Measurements from ENCODE around the gene CLCF1. TPM values are rescaled to one million over a fixed set of nuclear protein-coding genes. Genes with fewer than 3 reads are reported as not detected.
A peak's percentile ranks its signal among the peaks of the same experiment; 100 is the strongest.

Gene CLCF1
- total RNA-seq, 1 donor from 2014 or later: 0.51 TPM

- ATAC-seq: no peak
- DNase-seq (ENCODE audit: missing footprints): no peak
- intact Hi-C loops (cut with DNase I): no loop called here
Observed at GRCh38 chr11:67397986-67398660, 24.7 kb upstream of the CLCF1 start.

DNA sequence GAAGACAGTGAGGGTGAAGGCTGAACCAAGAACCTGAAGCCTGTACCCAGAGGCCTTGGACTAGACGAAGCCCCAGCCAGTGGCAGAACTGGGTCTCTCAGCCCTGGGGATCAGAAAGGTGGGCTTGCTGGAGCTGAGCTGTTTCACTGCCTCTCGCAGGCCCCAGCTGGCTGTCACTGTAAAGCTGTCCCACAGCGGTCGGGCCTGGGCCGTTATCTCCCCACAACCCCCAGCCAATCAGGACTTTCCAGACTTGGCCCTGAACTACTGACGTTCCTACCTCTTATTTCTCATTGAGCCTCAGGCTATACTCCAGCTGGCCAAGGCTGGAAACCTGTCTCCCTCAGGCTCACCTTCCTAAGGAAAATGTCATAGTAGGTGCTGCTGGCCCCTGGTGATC, 24.1 kb upstream of the CLCF1 start:
- DNase-seq (ENCODE audit: missing footprints) (no peak), ATAC-seq (no peak)
- intact Hi-C loops (cut with DNase I): no loop called here

DNA sequence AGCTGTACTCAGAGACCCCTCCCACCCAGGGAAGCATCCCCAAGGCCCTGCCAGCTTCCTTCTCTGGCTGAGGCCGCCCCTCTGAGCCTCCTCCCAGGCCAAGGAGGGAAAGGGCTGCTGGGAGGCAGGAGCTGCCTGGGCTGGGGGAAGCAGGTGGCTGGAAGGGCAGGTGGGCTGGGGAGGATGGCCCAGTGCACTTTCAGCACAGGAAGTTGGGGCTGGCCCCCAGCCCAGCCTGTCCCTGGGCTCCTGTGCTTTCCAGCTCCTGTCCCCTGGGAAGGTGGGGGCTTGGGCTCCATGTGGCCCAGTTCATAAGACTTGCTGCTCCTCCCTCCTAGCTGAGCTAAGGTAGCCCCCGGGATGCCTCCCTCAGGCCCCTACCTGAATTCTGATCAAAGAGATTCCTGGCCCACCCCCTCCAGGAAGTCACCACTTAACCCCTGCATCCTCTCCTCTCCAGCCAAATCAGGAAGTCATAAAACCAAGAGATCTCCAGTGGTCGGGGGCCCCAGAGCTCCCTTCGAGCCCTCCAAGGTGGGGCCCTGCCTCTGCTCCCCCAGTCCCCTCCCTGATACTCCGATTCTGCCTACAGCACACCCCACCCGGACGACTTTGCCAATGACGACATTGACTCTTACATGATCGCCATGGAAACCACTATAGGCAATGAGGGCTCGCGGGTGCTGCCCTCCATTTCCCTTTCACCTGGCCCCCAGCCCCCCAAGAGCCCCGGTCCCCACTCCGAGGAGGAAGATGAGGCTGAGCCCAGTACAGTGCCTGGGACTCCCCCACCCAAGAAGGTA, 23.4 kb upstream of the CLCF1 start:
- intact Hi-C loops (cut with DNase I): no loop called here
- ATAC-seq (no peak), DNase-seq (ENCODE audit: missing footprints) (no peak)

- ATAC-seq: no peak
- intact Hi-C loops (cut with DNase I): no loop called here
- DNase-seq (ENCODE audit: missing footprints): no peak
Observed at GRCh38 chr11:67396259-67396581, 22.8 kb upstream of the CLCF1 start.

DNA sequence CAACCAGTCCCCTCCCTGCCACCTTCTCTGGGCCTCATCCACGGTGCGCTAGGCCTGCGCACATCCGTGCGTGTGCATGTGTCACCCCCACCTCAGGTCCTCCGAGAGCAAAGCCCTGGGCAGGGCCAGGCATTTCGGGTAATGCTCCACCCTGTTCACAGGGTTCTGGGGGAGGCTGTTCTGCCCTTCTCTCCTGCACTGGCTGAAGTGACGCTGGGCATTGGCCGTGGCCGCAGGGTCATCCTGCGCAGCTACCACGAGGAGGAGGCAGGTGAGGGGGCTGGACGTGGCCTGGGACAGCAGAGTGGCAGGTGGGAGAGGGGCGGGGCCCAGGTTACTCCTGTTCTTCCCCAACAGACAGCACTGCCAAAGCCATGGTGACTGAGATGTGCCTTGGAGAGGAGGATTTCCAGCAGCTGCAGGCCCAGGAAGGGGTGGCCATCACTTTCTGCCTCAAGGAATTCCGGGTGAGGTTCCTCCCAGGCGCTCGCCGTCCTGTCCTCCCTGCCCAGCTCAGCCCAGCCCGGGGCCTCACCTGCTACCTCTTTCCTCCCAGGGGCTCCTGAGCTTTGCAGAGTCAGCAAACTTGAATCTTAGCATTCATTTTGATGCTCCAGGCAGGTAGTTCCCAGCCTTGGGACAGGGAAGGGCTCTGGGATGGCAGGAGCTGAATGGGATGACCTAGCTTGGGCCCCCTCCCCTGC, 22.3 kb upstream of the CLCF1 start:
- DNase-seq (ENCODE audit: missing footprints): no peak
- no peak for ATAC-seq
- intact Hi-C loops (cut with DNase I): no loop called here

DNA sequence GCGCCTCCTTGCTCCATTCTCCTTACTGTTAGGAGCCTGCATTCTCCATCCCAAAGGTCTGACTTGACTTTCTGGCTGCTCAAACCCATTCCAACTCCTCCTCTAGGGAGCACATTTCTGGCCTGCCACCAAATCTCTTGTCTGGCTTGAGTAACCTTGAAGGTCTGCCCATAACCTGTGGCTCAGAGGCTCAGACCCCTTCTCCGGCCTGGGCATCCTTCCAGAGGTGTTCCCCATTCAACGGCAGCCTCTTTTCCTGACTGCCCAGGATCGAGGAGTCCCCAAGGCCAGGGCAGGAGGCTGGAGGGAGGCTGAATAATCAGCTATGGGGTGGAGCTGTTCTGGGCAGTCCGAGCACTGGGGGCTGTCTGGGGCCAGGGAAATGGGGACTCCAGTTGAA, 20.6 kb upstream of the CLCF1 start:
- ATAC-seq (no peak), DNase-seq (ENCODE audit: missing footprints) (no peak)
- intact Hi-C loops (cut with DNase I): no loop called here

- no peak for ATAC-seq
- intact Hi-C loops (cut with DNase I): no loop called here
- no peak for DNase-seq (ENCODE audit: missing footprints)
Observed at GRCh38 chr11:67393437-67393836, 20.0 kb upstream of the CLCF1 start.

DNA sequence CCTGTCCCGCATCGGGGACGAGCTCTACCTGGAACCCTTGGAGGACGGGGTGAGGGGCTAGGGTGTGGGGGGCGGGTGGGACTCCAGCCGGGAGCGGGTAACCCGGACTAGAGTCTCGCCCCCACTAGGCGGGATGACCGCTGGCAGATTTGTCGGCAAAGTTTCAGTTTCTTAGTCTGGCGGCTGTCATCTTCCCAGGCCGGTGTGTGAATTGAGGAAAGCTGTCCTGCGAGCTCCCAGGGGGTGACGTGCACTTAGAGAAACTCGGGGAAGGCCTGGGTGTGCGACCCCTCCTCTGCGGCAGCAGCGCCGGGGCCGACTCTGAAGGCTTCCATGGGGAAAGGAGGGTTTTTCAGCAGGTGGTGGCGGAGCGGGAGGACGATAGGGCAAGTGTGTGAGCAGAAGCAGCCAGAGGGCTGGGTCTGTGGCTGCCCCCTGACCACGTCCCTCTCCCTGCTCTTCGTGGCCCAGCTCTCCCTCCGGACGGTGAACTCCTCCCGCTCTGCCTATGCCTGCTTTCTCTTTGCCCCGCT, 18.9 kb upstream of the CLCF1 start:
- intact Hi-C loops (cut with DNase I): no loop called here
- DNase-seq (ENCODE audit: missing footprints) (no peak), ATAC-seq (no peak)

GRCh38 chr11:67391304-67392182, 18.1 kb upstream of the CLCF1 start, which contains the start of gene RAD9A:
TSS of gene RAD9A (plus strand) at chr11:67391986. CDS start at chr11:67392045, 59 bp downstream.
- intact Hi-C loops (cut with DNase I): loop anchor here (2.0 kb wide), 1 partner anchor 115 kb away; no protein-coding TSS in a partner anchor
- DNase-seq (ENCODE audit: missing footprints) (peak; percentile 99), ATAC-seq (peak; percentile 89)

GRCh38 chr11:67390947-67391303, 17.5 kb upstream of the CLCF1 start:
- ATAC-seq: no peak
- DNase-seq (ENCODE audit: missing footprints): no peak
- intact Hi-C loops (cut with DNase I): loop anchor here (2.0 kb wide), 1 partner anchor 116 kb away; no protein-coding TSS in a partner anchor

DNA sequence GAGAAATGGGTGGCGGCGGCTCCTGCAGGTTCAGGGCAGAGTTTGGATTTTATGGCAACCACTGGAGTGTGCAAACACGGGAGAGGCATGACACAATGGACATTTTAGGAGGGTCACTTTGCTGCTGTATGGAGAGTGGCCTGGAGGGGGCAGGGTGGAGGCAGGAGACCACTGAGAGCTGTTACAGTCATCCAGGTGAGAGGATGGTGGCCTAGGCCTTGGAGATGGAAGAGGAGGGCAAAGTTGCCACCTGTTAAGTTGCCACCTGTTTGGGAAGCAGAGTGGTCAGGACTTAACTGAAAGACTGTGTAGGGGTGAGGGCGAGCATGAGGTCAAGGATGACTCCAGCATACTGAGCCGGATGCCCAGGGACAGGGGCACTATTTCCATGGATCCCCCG, 16.1 kb upstream of the CLCF1 start:
- DNase-seq (ENCODE audit: missing footprints) (no peak), ATAC-seq (no peak)
- intact Hi-C loops (cut with DNase I): no loop called here

- DNase-seq (ENCODE audit: missing footprints) (no peak), ATAC-seq (no peak)
- intact Hi-C loops (cut with DNase I): no loop called here
Observed at GRCh38 chr11:67387518-67387917, 14.1 kb upstream of the CLCF1 start.

- DNase-seq (ENCODE audit: missing footprints) (no peak), ATAC-seq (no peak)
- intact Hi-C loops (cut with DNase I): no loop called here
Observed at GRCh38 chr11:67387069-67387468, 13.7 kb upstream of the CLCF1 start.

- ATAC-seq: no peak
- no peak for DNase-seq (ENCODE audit: missing footprints)
- intact Hi-C loops (cut with DNase I): loop anchor here (5.0 kb wide), 1 partner anchor 123 kb away; no protein-coding TSS in a partner anchor
Observed at GRCh38 chr11:67384851-67385366, 11.5 kb upstream of the CLCF1 start.

- peak; percentile 88 for DNase-seq (ENCODE audit: missing footprints)
- peak; percentile 82 for ATAC-seq
- intact Hi-C loops (cut with DNase I): loop anchor here (1.0 to 5.0 kb wide), 2 partner anchors 25 to 120 kb away; no protein-coding TSS in a partner anchor
Observed at GRCh38 chr11:67382276-67383136, 9.1 kb upstream of the CLCF1 start.

DNA sequence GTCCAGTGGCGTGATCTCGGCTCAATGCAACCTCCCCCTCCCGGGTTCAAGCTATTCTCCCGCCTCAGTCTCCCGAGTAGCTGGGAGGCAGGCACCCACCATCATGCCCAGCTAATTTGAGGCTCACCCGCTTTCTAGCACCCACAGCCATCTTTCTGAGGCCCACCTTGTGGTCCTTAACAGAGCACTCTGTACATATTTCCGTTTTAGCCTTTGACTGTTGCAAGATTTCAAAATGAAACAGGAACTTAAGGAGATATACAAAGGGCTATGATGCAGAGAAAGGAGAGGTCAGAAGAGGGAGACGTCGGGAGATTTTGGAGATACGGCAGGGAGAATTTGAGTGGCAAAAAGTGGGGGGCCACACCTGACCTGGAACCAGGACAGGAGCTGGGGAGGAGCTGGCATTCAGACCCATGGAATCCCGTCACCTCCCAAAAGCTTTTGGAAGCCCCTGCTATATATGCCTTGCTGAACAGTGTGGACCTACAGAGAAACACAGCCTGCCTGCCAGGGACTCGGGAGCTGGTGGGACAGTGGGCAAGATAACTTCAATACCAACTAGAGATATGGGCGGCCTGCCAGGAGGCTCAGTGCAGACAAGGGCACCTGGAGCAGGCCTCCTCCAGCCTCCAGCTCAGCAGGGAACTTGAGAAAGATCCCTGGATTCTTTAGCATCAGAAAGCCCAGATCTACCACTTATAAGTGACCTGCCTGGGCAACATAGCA, 8.0 kb upstream of the CLCF1 start:
- DNase-seq (ENCODE audit: missing footprints) (peak; percentile 41), ATAC-seq (no peak)
- intact Hi-C loops (cut with DNase I): loop anchor here (5.0 kb wide), 1 partner anchor 119 kb away; no protein-coding TSS in a partner anchor
